Stimulated activated CD4-positive, alpha-beta T cell treated with anti-CD3 and anti-CD28 coated beads, Interleukin-4, amount 100 ng/mL, for 48 hours (primary cell): ENCODE data around the gene SH3BGRL3.
"Not testable (repeated sequence)": the region's sequence is repeated elsewhere in the genome, so short reads cannot be mapped to it uniquely, and the experiment has no call there.

Experiments
- DNase-seq, 2 donors: peaks; one replicate each; pipeline ENCODE4 v3.0.0-alpha.2; 2020; ENCODE audit warnings: low read depth in 2 of 2

SH3BGRL3 gene

GRCh38 chr1:26317146-26317545, 37.3 kb downstream of the SH3BGRL3 start:
- no peak for DNase-seq

DNA sequence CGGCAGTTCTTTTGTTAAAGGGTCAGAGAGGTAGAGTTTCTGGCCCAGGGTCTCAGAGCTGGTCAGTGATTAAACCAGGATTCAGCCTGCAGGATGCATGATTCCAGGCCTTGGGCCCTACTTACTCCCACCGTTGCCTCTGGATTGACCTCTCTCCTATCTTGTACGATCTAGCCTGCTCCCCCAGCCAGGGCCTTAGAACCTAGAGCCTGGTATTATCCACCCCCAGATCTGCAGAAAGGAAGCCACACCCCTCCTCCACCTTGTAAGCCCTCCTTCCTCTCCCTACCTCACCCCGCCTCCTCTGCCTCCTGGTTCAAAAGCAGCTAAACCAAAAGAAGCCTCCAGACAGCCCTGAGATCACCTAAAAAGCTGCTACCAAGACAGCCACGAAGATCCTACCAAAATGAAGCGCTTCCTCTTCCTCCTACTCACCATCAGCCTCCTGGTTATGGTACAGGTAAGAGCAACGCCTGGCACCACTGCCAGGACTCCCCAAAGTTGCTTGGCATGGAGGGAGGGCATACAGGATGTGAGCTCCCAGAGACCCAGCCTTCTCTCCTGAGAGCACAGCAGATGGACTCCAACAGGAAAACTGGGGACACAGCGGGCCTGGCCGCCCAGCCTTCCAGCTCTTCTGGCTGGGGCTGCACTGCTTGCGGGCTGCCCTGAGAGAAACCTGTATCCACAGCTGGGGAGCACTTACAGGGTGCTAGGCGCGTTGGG, 37.9 kb downstream of the SH3BGRL3 start, which contains the start of gene CD52:
Gene CD52 (plus strand): TSS at position 347 of the 726 bp plus-strand sequence. CDS start 60 bp downstream, at position 407.
- DNase-seq: peak in 1 of 2 donors; percentile 66

- DNase-seq: peak; percentile 44 to 45
Measured at GRCh38 chr1:26318338-26319064, 38.6 kb downstream of the SH3BGRL3 start.

DNA sequence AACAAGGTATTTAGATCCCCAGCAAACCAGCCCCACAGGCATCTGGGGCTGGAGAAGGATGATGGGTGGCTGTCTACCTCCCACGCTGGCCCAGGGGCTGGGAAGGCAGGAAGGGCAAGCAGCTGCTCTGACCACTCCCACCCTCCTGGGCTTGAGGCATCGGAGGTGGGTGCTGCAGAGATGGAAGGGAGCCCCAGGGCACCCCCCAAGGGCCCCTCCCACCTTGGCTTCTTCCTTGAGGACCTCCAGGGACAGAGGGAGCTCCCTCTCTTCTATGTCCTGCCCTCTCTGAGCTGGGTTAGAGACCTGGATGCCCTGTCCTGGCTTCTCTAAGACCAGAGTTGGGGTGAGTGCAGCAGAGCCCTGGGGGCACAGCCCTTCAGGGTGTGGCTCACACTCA, 41.0 kb downstream of the SH3BGRL3 start:
- no peak for DNase-seq

DNA sequence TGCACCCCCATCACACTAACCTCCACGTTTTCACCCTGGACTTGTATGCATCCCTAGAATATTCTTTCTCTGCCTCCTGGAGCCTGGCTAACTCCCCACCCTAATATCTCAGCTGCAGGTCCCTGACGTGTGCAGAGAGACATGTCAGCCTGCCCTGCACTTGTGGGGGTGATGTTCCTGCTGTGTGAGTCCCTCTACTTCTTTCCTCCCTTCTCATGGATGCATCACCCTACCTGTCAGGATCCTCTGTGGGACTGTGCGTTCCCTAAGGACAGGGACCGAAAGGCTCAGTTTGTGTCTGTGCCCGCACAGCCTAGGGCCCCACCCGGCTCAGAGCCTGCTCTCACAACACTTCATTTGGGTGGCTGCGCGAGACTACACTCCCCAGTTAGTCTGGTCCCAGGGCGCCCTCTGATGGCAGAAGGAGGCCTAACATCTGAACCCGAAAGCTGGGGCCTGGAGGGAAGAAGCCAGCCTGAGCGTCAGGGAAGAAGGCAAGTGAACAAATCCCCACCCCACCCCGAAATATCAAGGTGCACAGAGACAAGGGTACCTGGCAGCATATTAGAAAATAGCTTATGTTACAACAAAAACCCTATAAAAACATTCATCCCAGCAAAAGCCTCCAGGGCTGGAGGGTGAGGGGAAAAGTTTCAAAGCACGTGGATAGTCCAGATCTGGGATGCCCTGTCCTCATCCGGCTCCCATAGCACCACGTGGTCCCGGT, 41.6 kb downstream of the SH3BGRL3 start:
- peak; percentile 91 to 98 for DNase-seq

DNA sequence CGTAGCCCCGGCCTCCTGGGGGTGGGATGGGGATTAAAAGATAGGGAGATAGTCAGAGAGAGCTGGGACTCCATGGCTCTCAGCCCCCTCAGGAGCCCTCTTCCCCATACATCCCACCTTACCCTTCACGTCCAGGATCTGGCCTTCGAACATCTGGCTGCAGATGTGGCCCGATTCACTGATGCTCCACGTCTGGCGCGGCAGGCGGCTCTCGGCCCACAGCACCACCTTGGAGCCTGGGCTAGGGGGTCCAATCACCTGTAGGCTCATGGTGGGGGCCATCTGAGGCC, 42.1 kb downstream of the SH3BGRL3 start:
- no peak for DNase-seq

- DNase-seq: no peak
Measured at GRCh38 chr1:26323382-26323781, 43.5 kb downstream of the SH3BGRL3 start.

DNA sequence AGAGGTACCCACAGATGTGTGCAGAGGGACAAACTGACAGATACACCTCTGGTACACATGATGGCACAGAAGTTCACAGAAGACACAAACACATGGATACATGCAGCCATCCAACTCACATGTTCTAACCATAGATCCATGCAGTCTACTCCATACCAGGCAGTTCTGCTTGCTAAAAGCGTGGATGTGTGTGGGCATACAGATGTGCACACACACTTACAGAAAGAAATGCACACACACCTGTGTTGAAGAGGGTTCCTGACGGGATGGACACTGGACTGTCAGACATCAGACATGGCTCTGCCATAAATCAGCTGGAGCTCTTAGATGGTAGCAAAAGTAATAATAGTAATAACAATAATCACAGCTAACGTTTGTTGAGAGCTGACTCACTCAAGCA, 44.7 kb downstream of the SH3BGRL3 start:
- DNase-seq: no peak

DNA sequence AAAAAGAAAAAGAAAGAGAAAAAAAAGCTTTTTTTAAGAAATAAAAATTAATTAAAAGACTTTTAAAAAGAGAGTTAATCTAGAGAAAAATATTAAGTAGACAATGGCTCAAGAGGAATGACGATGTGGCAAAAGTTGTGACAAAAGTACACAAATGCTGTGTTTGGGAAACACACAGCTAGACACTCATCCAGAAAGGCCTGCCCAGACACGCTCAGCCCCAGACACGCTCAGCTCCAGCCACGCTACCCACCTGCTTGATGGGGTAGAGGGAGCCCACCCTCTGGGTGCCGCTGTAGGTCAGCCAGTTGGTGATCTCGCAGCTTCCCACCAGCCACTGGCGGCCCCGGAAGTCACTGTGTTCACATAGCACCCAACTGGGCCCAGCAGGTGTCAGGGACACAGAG, 48.1 kb downstream of the SH3BGRL3 start:
- no peak for DNase-seq

- DNase-seq: no peak
Measured at GRCh38 chr1:26328597-26328996, 48.7 kb downstream of the SH3BGRL3 start.

DNA sequence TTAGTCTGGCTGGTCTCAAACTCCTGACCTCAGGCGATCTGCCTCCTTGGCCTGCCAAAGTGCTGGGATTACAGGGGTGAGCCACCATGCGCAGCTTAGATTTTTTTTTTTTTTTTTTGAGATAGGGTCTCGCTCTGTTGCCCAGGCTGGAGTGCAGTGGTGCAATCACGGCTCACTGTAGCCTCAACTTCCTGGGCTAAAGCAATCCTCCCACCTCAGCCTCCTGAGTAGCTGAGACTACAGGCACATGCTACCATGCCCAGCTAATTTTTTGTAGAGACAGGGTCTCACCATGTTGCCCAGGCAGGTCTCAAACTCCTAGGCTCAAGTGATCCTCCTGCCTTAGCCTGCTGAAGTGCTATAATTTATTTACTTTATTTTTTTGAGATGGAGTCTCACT, 49.5 kb downstream of the SH3BGRL3 start:
- not testable (repeated sequence) for DNase-seq

- no peak for DNase-seq
Measured at GRCh38 chr1:26330276-26330675, 50.4 kb downstream of the SH3BGRL3 start.
